Epithelial cell of proximal tubule (primary cell): ENCODE data around the gene FOXO6. TPM values are rescaled to one million over a fixed set of nuclear protein-coding genes. Genes with fewer than 3 reads are reported as not detected.

Source experiments
- DNase-seq: peaks from one replicate; pipeline ENCODE4 v3.0.0-alpha.2; 2011; ENCODE audit warnings: low read depth
- H3K4me3 ChIP-seq: 2 replicates; pipeline ENCODE4 v1.5.1; 2011; ENCODE audit warnings: low read depth, mild to moderate bottlenecking, low read length
- total RNA-seq: library from RNA; depleted of rRNA; stranded (reverse); fragments of >200 nt; gene quantifications from 2 replicates; pipeline ENCODE4 v1.2.3, GENCODE V29; 2015
- TF ChIP-seq, protein P1 (sequence below): conservative IDR thresholded peaks from 2 replicates; pipeline ENCODE4 v1.5.1; 2012; ENCODE audit warnings: low read depth, mild to moderate bottlenecking, low read length

The FOXO6 gene
- total RNA-seq, 1 donor from 2014 or later: 0.52 TPM

DNA sequence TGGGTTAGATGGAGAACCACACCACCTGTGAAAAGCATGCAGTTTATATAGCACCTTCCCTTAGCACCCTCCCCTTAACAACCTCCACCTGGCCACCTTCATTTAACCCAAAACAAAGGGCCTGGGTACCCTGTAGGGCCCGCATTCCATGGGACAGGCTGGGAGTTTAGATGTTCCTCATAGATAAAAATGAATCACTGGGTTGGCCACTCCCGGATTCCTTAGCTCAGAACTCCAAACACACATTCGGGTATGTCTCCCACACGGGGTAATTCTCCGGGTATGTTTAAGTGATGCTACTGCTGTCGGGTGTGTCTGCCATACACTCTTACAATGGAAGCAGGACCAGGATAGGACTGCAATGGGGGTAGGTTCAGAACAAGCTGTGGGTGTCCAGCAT lies 43.9 kb upstream of the FOXO6 start:
- no peak overlapping the region for H3K4me3 ChIP-seq
- TF ChIP-seq, protein P1, sequence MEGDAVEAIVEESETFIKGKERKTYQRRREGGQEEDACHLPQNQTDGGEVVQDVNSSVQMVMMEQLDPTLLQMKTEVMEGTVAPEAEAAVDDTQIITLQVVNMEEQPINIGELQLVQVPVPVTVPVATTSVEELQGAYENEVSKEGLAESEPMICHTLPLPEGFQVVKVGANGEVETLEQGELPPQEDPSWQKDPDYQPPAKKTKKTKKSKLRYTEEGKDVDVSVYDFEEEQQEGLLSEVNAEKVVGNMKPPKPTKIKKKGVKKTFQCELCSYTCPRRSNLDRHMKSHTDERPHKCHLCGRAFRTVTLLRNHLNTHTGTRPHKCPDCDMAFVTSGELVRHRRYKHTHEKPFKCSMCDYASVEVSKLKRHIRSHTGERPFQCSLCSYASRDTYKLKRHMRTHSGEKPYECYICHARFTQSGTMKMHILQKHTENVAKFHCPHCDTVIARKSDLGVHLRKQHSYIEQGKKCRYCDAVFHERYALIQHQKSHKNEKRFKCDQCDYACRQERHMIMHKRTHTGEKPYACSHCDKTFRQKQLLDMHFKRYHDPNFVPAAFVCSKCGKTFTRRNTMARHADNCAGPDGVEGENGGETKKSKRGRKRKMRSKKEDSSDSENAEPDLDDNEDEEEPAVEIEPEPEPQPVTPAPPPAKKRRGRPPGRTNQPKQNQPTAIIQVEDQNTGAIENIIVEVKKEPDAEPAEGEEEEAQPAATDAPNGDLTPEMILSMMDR: no peak
- DNase-seq: no peak

DNA sequence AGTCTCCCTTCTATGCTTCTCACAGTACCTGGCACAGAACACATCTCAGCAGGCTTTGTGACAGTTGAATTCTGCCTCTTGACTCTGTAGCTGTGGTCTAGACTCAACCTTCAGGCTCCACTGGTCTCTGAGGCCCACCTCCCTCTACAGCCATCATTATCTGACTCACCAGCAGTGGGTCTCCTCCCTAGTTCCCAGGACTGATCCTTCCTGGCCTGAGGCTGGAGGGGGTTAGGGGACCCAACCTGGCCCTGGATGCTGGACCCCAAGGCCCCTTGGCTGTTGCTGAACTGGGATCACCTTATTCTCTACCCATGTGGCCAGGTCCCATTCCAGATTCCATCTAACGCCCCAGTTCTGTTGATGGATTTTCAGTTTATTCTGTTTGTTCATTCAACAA lies 43.1 kb upstream of the FOXO6 start:
- TF ChIP-seq, protein P1: no peak
- H3K4me3 ChIP-seq: no peak overlapping the region

DNA sequence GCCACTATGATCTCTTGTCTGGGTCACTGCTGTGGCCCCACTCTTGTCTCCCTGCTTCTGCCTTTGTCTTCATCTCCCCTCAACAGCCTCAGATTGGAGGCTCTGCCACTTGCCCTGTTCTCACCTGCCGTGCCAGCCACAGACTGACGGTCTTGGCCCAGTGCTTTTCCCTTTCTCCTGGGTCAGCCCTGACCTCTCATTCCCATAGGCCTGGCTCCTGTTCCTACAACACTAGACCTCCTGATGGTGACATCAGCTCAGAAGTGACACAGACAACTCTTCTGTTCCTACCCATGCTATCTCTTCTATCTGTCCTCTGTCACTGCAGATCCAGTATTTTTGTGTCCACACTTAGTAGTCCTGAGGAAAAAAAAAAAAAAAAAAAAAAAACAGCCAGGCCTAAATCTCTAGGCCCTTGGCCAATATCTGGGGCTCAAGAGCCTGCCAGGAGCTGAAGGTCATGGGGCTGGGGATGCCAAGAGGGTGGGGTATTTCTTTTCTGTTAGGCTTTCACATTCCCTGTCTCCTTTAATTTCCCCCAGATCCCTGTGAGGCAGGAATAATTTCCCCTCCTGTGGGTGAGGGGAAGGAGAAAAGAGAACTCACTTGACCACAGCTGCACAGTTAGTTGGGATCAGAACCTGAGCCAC lies 42.0 kb upstream of the FOXO6 start:
- DNase-seq: no peak
- TF ChIP-seq, protein P1: no peak
- no peak overlapping the region for H3K4me3 ChIP-seq

More for the DNA sequence above, 43.1 kb upstream of the FOXO6 start:
- no peak for DNase-seq

DNA sequence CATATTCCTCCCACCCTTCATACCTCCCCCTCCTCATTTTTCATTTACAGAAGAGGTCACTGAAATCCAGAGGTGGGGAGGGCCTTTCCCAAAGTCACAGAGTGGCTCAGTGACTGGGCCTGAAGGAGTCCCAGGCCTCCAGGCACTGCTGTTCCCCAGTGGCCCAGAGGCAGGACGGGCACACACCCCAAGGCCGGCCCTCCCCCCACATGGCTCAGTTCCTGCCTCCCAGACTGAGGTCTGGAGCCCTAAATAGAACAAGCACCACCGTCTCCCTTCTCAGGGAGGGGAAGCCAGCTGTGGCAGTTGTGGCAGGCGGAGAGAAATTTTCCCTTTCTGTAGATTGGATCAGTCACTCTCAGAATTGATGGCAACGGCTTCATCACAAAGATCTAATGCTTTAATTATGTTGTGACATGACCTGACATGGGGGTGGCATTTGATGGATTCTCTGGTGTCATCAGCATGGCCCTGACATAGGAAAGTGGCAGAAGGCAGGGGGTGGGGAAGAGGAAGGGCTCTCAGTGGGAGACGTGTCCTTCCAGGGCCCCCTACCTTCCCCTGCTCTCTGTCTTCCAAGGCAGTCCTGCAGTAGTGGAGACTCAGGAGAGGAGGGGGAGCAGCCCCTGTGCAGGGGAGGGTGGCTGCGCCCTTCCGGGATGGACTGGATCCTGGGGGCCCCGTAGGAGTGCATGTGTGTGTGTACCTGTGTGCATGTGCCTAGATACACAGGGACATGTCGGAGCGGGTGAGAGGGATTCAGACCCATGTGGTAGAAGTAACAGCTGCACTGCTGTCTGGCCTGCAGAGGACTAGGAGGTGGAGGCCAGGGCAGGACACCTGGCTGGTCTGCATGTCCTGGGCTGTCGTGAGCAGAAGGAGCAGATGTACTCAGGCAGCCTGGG lies 41.2 kb upstream of the FOXO6 start:
- no peak overlapping the region for H3K4me3 ChIP-seq
- DNase-seq: no peak
- TF ChIP-seq, protein P1: no peak

DNA sequence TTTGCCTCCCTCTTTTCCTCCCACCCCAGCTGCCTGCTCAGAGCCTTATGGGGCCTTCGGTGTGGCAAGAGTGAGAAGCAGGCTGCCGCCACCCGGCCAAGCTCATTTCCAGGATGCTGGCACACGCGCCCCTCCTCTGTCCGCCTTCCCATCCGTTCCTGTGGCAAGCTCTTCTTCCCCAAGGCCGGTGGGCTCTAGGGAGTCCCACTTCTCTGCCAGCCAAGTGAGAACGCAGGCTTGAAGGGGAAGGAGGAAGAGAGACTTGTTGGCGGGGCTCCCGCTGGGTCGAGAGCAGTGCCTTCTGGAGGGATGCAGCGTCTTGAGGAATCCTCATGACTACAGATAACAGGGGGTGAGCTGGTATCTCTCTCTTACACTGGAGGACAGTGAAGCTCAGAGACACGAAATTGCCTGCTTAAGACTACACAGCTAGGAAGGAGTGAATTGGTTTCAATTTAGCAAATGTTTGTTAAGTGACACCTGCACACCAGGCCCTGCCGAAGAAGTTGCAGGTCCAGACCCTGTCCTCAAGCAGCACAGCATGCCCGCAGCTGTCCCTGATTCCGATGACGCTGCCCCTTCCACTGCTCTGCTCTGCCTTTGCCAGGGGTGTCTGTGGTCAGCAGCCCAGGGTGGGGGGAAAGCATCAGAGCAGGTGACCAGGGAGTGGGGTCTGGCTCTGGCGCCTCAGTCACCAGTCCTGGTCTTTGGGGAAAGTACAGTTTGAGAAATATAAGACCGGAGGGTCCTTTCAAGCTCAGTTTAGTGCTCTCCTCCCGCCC lies 40.1 kb upstream of the FOXO6 start:
- DNase-seq: no peak
- no peak overlapping the region for H3K4me3 ChIP-seq
- TF ChIP-seq, protein P1: no peak

DNA sequence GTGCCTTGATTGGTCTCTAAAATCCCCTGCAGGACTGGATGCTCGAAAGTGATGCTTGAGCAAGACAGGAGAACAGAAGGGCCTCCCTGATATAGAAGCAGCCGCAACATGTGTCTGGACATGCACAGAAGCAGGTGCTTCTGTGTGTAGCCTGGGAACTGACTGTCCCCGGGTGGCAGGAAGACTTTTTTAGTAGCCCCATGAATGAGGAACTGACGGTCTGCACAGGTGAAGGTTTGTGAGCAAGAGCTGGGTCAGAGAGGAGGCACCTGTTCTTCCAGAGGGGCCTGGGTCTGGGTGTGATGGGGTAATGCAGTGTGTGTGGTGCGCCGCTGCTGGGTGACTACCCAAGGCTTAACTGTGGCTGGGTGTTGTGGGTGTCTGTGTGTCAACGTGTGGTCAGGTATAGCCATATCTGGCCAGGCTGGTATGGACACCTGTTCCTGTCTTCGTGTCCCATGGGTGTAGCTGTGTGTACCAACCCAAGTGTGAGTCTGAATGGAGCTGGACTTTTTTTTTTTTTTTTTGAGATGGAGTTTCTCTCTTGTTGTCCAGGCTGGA lies 39.1 kb upstream of the FOXO6 start:
- DNase-seq: no peak
- H3K4me3 ChIP-seq: no peak overlapping the region
- TF ChIP-seq, protein P1: no peak
